GM12864 (cell line): ENCODE data around the gene MTAP.
A peak's percentile ranks its signal among the peaks of the same experiment; 100 is the strongest.

Experiments used
- DNase-seq: peaks from one replicate; pipeline ENCODE4 v3.0.0-alpha.2; 2011; ENCODE audit warnings: low read depth
- H3K4me3 ChIP-seq: 2 replicates; pipeline ENCODE4 v1.5.1; 2011; ENCODE audit warnings: mild to moderate bottlenecking, low read depth, low read length, control low read depth
- TF ChIP-seq, protein P1 (sequence below): IDR thresholded peaks from 2 replicates; pipeline ENCODE4 v1.5.1; 2011; ENCODE audit warnings: low read depth, mild to moderate bottlenecking, moderate library complexity, low read length, control low read depth, inconsistent platforms; ENCODE audit errors: missing control alignments

Gene MTAP

GRCh38 chr9:21964925-21965385 lies 162.5 kb downstream of the MTAP start:
- TF ChIP-seq, protein P1, sequence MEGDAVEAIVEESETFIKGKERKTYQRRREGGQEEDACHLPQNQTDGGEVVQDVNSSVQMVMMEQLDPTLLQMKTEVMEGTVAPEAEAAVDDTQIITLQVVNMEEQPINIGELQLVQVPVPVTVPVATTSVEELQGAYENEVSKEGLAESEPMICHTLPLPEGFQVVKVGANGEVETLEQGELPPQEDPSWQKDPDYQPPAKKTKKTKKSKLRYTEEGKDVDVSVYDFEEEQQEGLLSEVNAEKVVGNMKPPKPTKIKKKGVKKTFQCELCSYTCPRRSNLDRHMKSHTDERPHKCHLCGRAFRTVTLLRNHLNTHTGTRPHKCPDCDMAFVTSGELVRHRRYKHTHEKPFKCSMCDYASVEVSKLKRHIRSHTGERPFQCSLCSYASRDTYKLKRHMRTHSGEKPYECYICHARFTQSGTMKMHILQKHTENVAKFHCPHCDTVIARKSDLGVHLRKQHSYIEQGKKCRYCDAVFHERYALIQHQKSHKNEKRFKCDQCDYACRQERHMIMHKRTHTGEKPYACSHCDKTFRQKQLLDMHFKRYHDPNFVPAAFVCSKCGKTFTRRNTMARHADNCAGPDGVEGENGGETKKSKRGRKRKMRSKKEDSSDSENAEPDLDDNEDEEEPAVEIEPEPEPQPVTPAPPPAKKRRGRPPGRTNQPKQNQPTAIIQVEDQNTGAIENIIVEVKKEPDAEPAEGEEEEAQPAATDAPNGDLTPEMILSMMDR = no peak
- peak; percentile 22 for DNase-seq
- H3K4me3 ChIP-seq = peak overlapping the region; percentile 42

DNA sequence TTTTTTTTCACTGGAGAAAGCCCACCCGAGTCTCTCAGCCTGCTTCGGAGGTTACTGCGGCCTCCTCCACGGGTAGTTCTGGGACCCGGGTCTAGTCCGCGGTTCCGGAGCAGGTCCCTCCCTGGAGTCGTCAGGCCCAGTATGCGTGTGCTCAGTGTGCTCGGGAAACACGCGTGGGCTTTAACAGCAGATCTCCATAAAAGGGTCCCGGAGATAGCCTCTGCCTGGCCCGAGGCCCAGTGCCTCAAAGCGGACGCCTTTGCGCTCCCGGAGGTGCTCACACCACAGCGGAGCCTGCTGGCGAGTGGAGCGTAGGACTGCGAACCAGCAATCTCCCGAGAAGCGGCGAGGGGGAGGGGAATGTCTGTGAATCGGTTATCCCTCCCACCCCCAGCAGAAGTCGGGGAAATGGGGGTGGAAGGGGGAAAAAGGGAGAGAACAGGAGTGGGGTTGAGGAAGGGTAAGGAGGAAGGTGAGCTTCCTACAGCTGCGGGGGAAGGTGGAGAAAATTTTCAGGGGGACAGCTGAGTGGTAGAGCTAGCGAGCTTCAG lies 163.0 kb downstream of the MTAP start:
- peak overlapping the region; percentile 42 for H3K4me3 ChIP-seq
- no peak for DNase-seq
- TF ChIP-seq, protein P1 = peak; percentile 67

DNA sequence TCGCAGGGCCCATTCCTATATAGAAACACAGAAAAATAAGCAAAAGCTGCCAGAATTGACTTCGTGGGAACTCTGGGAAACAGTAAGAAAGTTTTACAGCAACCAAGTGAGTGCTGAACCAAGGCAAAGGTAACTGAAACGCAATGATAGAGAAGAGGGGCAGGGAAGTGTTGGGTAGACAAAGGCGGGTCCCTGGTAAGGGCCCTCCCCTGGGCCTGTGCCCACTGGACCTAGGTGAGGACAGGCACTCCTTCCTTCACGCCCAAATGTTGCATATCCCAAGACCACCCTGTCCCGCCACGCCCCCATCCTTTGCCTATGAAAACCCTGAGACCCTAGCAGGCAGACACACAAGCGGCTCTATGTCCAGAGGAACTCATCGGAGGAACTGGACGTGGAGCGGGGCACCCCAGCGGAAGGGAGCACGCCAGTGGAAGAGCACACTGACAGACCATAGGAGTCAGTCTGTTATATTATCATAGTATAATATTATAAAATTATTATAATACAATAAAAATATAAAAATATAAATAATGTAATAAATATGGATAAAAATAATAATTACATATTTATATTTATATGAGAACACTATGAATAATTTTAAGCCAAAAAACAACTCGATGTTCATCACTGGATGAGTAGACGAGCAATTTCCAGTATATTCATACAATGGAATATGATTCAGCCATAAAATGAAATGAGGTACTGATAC lies 163.9 kb downstream of the MTAP start:
- TF ChIP-seq, protein P1 = no peak
- no peak for DNase-seq
- no peak overlapping the region for H3K4me3 ChIP-seq

DNA sequence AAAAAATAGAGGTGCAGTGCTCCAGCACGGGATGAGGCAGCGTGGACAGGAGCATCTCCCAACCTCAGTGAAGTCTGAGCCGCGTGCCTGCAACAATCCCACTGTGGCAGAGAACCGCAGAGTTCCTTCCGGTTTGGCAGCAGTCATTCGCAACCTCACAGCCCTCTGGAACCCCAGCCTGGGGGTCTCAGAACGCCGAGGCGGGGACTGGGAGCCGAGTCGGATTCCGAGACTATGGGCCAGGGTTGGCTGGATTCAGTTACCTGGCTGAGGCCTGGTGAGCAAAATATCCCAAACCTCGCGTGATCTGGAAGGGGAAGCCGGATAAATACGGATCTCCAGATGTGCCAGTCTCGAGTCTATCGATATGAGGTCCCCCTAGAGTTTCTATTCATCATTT lies 164.7 kb downstream of the MTAP start:
- TF ChIP-seq, protein P1 = no peak
- DNase-seq = no peak
- H3K4me3 ChIP-seq = no peak overlapping the region

GRCh38 chr9:21967702-21968101 lies 165.3 kb downstream of the MTAP start:
- TF ChIP-seq, protein P1 = no peak
- no peak overlapping the region for H3K4me3 ChIP-seq
- no peak for DNase-seq

GRCh38 chr9:21968331-21969010 lies 166.0 kb downstream of the MTAP start:
- H3K4me3 ChIP-seq = no peak overlapping the region
- no peak for DNase-seq
- TF ChIP-seq, protein P1 = no peak
